ENCODE measurements around the gene PMEPA1.

Gene PMEPA1

DNA sequence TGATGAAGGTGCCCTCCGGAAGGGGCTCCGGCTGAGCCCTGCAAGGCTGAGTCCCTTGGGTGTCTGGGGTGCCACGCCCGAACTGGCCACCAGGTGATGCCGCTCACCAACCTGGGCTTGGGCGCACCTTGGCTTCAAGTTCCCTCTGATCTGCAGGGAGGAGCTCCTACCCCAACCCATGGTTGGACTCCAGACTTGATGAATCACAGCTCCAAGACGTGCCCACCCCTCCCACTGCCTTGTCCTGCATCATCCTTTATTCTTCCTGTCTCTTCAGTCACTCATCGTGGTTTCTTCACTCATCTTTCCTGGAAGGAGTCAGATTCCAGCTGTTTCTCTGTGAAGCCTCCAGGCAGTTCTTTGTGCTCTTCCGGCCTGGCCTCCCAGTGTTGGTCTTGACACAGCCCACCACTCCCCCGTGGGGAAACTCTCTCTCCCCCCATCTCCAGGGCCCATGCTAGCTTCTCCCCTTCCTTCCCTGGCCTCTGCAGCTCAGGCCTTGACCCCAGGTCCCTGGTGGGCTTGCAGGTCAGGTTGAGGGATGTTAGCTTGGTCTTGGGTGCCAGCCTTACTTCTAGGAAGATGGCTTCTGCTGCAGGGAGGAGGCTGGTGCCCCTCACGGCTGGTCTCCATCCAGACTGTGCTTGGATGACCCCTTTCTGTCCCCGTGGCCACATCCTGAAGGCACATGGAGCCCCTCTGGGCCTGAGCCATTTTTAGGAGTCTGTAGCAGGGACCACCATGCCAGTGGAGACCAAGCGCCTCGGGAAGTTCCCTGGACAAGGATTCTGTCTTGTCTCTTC lies 87.0 kb downstream of the PMEPA1 start:
- peak; percentile 89 for DNase-seq (ENCODE audit: low spot score)

DNA sequence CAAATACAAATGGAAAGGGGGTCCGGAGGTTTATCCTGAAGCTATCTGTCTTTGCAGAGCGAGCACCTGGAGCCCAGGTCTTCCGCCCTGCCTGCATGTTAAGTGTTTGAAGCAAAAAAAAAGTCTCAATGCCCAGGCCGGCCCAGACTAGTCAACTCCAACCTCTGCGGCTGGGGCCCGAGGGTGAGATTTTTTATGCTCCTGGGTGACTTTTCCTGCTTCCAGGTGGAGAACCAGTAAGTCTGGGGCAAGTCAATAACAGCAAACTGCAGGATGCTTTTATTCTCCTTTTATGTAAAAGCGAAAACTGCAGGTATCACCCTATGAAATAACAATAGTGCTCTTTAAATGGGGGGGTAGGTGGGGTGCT lies 87.6 kb downstream of the PMEPA1 start:
- DNase-seq (ENCODE audit: low spot score), result no peak

DNA sequence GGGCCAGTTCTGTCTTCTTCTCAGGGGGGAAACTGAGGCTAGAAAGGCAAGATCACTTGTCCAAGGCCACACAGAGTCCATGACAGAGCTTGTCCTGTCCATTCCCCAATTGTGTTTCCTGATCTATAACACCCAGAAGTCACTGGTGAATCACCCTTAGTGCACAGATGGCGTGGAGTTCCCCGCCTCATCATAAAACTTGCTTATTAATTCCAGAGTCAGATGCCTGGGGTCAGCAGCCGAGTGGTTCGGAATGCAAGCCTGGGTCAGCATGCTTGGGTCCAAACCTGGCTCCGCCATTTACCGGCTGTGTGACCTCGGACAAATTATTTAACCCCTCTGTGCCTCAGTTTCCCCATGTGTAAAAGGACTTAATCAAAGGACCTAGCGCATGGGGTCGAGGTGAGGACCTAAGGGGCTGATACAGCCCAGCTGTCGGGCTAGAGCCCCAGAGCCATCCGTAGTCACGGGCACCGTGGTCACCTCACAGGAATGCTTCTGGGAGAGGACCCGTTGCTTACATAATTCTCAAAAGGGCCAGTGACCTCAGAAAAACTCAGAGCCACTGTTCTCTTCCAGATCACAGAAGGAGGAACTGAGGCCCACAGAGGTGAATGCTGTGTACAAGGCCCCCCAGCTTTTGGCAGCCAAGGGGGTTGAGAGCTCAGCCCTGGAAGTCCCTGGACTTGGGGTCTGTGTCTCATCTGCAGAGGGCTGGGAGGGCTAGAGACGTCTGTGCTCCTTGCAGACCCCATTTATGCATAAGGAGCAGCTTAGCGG lies 88.2 kb downstream of the PMEPA1 start:
- DNase-seq (ENCODE audit: low spot score), result no peak

DNA sequence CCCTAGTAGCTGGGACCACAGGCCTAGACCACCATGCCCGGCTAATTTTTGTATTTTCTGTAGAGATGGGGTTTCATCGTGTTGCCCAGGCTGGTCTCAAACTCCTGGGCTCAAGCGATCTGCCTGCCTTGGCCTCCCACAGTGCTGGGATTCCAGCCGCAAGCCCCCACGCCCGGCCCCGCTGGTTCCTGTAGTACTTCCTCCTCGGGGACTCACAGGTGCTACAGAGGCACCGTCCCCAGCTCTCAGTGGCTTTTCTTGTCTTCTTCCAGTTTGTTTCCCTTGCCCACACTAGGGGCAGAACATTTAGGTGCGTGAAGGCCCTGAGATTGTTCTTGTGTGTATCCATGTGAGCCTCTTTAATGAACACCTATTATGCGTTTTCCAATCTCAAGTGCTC lies 88.8 kb downstream of the PMEPA1 start:
- no peak for DNase-seq (ENCODE audit: low spot score)

DNA sequence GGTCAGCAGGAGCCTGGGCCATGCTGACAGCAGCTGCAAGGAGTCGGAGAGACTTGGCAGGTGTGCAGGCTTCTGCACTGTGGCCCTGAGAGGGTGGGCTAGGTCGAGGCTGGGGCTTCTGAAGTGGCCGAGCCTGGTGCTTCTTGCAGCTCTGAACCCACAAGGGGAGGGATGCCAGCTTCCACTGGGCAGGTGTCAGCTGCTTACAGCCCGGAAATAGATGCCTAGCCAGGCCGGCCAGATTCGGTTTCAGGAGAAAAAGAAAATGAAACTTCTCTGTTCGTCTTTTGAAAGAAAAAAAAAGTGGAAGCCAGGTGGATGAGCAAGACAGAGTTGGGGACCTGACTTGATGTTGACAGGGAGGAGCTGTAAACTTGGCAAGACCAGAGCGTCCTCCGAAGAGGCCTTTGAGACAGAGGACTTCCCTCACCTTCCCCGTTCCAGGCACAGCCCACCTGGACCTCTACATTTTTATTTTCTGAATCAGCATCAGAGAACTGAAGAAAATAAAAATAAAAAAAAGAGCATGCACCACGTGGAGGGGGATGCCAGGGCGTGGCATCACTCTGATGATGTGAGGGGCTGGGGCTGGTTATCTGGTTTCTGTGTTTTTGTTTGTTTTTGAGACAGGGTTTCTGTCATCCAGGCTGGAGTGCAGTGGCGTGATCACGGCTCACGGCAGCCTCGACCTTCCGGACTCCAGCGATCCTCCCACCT lies 89.4 kb downstream of the PMEPA1 start, which contains the start of gene ZBP1:
TSS of gene ZBP1 (minus strand) at position 153 of the 717 bp plus-strand sequence. CDS start at position 22, 131 bp downstream.
- no peak for DNase-seq (ENCODE audit: low spot score)

DNA sequence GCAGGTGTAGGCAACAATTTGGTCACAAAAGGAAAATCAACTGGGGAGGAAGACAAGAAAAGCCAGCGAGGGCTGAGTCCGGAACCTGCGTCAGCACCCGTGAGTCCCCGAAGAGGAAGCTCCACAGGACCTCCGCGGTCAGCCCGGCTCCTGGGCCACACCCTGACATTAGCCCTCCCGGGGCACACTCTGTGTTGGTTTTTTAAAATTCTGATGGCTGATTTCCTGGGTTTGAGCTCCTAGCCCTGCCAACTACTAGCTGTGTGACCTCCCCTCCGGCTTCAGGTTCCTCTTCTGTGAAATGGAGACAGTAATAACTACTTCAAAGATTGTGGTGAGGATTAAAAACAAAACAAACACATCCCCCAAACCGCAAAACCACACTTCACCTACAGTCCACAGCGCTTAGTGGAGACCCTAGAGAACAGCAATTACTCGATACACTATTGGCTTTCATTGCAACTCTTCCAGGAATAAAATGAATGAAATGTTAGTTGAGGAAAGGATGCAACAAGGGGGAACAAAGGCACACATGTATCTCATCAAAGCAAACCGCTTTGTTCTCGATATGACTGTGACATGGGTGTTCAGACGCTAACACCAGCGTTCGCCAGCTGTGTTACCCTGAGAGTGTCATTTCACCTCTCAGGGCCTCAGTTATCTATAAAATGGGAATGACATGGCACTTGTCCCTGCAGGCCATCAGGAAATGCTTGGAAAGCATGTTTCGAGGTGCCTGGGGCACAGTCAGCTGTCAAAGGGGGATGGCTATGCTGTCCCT lies 90.6 kb downstream of the PMEPA1 start:
- DNase-seq (ENCODE audit: low spot score), result no peak

DNA sequence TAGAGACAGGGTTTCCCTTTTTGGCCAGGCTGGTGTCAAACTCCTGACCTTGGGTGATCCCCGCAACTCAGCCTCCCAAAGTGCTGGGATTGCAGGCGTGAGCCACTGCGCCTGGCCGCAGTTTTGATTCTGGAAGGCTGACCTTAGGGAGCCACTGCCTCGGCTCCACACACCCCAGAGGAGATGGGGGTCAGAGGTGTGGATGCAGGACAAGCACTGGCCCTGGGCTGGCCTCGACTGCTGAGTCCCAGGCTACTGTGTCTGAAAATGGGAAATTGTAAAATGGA lies 91.1 kb downstream of the PMEPA1 start:
- DNase-seq (ENCODE audit: low spot score), result no peak

DNA sequence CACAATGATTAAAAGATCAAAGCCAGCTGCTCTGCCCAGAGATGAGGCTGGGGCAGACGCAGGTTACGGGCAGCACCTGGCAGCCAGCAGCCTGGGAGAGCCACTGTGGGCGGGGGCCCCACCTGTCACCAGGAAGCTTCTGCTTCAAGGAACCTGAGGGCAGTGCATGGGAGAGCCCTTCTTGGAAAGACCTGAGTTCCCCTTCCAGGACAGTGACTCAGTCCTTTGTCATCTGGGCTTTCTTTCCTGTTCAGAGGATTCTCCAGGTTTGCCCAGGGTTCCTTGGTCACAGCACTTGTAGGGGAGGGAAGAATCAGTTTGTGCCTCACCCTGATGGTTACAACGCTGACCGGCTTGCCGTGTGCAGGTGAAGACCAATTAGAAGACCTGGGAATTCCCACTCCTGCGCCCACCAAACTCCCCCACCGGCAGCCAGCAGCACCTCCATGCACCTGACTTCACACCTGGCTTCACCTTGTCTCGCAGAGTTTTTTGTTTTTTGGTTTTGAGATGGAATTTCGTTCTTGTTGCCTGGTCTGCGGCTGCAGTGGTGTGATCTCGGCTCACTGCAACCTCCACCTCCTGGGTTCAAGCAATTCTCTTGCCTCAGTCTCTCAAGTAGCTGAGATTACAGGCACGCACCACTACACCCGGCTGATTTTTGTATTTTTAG lies 91.6 kb downstream of the PMEPA1 start:
- no peak for DNase-seq (ENCODE audit: low spot score)

DNA sequence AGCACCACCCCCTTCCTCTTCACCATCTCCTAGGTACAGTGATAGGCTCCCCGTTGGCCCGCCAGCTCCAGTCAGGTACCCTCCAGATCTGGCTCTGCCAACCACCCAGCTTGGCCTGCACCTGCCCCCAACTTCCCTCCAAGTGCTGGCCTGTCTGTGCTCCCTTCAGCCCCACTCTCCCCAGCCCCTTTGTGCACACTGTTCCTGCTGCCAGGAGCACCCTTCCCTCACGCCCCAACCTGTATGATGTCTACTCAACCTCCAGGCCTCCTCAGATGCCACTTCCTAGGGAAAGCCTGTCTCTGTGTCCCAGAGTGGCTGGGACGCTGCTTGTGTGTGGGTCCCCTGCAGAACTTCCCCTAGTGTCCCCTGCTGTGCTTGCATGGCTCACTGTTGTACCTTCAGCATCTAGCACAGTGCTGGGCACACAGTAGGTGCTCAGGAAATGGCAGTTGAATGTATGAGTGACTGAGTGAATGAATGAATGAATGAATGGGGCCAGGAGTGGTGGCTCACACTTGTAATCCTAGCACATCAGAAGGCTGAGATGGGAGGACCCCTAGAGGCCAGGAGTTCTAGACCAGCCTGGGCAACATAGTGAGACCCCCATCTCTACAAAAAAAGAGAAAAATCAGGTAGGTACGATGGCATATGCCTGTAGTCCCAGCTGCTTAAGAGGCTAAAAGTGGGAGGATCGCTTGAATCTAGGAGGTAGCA lies 92.6 kb downstream of the PMEPA1 start:
- DNase-seq (ENCODE audit: low spot score), result no peak

DNA sequence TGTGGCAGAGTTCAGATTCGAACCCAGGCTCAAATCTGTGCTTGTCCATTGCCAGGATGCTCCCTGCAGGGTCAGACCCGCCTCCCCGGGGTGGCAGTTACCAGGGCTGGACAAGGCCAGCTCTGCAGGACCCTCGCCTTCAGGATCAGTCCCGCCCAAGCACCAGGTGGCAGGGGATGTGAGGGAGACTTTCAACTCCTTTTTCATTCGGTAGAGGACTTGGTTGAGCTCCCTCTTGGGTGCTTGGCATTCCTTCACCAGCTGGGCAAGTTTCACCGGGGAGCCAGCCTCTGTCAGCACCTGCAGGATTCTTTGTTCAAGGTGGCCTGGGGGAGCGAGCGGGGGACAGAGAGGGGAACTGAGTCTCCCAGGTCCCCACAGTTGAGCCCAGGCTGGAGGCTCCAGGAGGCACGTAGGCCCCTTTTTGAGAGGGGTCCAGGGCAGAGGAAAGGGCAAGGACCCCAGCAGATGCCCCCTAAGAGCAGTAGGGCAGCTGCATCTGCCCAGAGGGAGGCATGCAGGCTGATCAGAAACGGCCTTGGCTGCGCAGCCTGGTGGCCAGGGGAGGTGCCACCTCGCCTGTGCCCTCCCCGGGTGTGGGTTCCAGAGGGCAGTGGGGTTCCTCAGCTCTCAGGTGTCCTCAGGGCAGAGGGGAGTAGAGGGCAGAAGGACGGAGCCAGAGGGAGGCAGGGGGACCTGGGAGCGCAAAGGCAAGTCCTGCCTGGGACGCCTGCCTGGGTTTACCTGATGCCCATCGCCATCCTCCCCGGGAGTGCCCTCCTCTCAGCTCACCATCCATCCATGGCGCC lies 93.5 kb downstream of the PMEPA1 start:
- DNase-seq (ENCODE audit: low spot score), result no peak

DNA sequence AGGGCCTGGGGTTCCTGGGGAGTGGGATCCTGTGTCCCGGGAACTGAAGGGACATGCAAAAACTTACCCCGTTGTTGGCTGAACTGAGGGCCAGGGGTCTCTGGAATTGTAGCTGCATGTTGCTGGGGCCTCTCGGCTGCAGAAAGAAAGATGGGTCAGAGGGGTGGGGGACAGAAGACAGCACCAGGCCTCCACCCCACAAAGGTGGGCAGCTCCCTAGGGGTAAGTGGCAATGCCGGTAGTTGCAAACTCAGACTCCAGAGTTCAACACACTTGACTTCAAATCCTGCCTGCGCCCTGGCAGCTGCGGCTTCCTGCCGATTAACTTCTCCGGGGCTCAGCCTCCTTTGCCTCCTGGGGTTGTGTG lies 94.4 kb downstream of the PMEPA1 start:
- no peak for DNase-seq (ENCODE audit: low spot score)

DNA sequence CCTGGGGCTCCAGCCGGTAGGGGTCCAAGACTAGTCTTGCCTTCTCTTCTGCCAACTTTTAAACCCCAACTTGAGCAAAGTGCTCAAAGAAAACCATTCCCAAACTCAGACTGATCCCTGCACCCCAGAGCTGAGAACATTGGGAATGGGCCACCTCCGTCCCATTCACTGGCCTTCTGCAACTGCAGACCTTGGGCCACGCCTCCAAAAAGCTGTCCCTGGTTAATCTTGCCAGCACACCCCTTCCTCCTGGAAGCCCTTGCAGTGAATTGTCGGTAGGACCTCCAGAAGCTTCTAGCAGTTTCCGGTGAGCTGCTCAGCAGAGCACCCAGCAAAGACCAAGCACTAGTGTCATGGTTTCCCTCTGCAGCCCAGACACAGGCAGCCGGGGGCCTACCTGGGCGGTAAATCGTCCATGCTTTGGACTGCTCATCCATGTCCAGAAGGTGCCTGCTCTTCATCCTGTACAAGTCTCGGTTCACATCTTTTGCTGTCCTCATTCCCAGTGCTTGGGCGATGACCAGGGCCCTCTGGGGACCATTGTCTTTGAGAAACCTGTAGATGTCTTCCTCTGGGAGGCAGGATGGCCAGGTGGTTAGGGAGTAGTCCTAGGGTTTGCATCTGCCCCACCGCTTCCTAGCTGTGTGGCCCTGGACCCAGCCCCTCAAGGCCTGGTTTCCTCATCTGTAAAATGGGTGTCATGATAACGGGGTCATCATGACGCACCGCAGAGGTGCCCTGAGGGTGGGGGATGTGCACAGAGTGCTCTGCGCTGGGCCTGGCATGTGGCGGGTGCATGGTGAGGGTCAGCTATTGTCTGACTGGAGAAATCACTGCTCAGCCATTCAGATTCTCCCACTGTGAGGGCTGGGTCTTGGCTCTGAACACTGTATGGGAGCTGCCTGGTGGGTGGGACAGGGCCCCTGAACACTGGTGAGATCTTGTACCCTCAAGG lies 95.0 kb downstream of the PMEPA1 start:
- no peak for DNase-seq (ENCODE audit: low spot score)

DNA sequence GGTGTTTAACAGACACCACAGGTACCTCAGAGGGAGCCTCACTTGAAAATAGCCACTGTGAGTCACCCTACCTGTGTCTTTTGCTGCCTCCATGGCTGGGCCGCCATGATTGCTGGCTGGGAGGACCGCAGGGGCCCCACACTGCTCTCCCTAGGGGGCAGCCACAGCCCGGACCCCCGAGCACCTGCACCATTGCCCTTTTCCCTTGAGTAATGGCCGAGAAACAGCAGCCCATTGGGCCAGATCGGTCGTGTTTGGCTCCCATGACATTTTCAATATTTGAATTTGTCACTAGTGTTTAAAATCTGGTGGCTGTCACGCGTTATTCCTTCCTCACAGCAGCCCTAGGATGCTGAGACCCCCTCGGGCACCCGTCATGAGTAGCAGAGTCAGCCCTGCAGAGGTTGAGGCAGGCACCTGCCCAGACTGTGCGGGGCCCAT lies 96.3 kb downstream of the PMEPA1 start:
- no peak for DNase-seq (ENCODE audit: low spot score)

DNA sequence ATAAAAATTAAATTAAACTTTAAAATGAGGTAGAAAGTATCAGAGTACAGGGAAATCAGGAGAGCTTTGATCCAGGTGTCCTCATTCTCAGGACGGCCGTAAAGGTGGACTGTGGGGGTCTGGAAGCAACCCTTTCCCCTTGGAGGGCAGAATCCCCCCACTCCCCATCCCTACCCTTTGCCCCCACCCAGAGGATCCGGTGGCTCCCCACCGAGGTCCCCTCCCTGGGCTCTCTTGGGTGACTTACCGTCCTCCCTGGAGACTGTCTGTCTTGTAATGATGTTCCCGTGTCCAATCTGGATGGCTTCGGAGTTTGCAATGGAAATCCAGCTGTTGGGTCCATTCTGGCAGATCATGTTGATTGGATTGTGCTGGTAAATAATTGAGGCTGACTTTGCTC lies 96.9 kb downstream of the PMEPA1 start:
- no peak for DNase-seq (ENCODE audit: low spot score)

DNA sequence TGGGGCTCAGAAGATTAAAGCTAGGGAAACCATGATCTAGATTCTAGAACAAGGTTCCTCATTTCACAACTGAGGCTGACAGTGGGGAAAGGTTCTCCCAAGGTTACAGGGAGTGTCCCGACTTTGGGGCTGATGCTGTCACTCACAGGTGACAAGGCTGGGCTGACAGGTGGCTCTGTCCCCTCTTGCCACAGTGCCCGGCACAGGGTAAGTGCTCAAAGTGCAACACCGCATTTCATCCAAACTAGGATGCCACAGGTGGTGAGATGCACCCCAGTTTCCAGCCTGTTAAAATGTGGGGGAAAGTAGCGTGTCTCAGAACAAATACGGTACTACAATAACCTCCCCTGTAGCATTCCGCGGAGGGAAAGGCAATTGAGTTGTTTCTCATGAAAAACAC lies 97.4 kb downstream of the PMEPA1 start:
- no peak for DNase-seq (ENCODE audit: low spot score)

DNA sequence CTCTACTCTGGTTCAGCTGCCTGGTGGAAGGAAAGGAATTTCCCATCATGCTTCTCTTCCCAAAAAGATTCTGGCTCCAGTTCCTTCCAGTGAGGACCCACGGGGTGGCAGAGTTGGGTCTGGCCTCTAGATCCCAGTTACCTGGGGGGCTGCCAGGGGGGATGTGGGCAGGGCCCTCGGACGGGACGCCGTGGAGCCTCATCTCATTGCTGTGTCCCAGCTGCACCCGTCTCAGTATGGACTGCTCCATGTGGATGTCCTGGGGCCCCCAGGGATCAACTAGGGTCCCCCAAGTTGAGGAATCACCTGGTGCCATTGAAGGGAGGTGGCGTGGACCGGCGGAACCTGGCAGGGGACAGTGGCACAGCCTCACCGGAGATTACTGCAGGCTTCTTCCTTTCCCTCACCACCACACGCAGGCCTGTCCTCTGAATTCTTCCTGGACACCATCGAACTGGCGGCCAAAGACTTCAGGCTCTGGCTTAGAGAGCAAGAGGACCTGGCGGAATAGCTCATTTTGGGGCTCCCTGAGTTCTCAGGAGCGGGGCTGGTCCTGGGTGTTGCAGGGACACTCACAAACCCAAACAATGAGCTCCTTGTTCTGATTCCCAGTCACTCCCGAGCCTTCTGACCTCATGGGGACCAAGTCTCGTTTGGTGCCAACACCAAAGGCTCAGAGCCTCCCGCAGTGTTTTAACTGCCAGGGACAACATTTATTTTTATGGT lies 98.1 kb downstream of the PMEPA1 start:
- no peak for DNase-seq (ENCODE audit: low spot score)

DNA sequence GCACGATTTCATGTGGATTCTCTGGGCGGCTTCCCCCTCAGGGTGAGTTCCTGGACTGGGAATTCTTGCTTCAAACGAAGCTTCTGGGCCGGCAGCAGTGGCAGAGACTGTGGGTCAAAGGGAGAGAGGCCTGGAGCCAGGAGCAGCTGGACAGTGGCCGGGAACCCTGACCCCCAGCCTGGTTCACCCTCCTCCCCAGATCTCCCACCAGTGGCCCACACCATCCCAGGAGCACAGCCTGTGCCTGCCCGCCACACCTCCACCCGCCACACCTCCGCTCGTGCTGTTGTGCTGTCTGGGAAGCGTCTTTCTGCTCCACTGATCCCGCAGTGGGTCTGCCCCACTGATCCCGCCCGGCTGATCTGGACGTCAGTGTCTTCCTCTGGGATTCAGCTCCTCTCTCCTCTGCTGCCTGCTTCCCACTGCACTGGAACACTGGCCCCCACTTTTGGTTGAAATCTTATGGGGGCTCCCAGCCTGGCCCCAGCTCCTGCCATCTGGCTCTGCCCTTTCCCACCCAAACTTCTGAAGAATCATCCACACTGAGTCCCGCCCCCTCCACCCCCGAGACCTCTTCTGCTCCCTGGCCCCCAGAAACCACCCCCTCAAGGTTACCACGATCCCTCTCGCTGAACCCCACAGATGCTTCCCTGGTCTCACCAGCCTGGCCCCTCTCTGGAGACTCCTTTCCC lies 99.4 kb downstream of the PMEPA1 start:
- DNase-seq (ENCODE audit: low spot score), result no peak

DNA sequence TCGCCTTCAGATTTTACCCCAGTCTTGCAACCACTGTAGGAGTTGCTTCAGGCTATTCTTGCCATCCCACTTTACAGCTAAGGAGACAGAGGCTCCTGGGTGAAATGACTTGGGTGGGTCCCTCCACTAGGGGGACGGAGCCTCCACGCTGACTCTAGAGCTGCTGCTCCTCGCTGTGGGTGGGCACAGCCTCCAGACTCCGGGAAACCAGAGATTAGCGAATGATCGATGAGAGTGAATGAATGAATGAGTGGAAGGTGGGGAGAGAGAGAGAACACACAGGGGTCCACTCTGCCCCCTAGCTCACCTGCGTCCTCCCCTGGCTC lies 100.0 kb downstream of the PMEPA1 start:
- no peak for DNase-seq (ENCODE audit: low spot score)
